Skin of body (tissue), 2 donors: ENCODE data around the gene MMD2. TPM values are rescaled to one million over a fixed set of nuclear protein-coding genes. Genes with fewer than 3 reads are reported as not detected.
"Not testable (repeated sequence)": the region's sequence is repeated elsewhere in the genome, so short reads cannot be mapped to it uniquely, and the experiment has no call there.

Source experiments
- DNase-seq: peaks from one replicate; lab custom pipeline; 2025; lab: John Stamatoyannopoulos, UW
- total RNA-seq: library from RNA; depleted of rRNA; stranded (reverse); fragments of >200 nt; gene quantifications from one replicate; pipeline ENCODE4 v1.2.3, GENCODE V29; 2014

MMD2 gene
- total RNA-seq, 1 donor from 2014 or later, result not detected

DNA sequence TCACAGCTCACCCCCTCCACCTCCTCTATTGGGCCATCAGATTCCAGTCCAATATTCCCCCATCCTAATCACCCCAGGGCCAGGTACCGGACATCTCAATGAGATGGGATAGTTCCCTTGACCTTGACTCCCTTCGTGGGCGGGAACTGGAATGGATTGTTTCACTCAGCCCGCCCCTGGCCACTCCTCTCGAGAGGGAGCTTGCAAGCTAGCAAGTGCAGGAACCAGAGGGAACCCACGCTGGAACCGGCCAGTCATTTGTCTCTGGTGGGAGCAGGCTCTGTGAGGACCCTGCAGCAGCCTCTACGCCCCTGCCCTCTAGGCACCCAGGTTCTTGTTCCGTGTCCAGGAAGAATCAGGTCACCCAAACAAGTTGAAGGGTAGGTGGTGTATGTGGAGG, 64.5 kb downstream of the MMD2 start:
- DNase-seq, result no peak

DNA sequence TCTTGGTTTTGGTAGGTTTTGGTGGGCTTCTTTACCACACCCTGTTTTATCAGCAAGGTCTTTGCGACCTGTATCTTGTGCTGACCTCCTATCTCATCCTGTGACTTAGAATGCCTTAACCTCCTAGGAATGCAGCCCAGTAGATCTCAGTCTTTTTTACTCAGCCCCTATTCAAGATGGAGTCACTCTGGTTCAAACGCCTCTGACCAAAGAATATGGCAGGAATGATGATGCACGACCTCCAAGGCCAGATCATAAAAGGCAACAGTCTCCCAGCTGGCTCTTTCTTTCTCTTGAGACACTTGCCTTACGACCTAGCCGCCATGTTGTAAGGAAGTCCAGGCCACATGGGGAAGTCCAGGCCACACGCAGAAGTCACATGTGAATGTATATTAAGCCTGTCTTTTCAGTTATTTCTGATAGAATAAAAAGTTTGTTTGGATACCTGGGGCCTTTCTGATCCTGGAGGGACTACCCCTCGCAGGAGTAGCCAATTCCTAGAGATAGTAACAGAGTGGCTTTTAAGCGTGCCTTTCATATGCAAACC, 65.0 kb downstream of the MMD2 start:
- DNase-seq, result no peak

DNA sequence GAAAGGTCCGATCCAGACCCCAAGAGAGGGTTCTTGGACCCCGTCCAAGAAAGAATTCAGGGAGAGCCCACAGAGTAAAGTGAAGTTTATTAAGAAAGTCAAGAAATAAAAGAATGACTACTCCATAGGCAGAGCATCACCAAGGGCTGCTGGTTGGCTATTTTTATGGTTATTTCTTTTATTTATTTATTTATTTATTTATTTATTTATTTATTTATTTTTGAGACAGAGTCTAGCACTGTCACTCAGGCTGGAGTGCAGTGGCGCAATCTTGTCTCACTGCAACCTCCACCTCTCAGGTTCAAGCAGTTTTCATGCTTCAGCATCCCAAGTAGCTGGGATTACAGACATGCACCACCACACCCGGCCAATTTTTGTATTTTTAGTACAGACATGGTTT, 65.8 kb downstream of the MMD2 start:
- DNase-seq, result not testable (repeated sequence)

DNA sequence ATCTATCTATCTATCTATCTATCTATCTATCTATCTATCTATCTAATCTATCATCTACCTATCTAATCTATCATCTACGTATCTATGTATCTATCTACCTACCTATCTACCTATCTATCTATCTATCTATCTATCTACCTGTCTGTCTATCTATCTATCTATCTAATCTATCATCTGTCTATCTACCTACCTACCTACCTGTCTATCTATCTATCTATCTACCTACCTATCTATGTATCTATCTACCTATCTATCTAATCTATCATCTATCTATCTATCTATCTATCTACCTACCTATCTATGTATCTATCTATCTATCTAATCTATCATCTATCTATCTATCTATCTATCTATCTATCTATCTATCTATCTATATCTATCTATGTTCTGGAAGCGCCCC, 67.5 kb downstream of the MMD2 start:
- not testable (repeated sequence) for DNase-seq

DNA sequence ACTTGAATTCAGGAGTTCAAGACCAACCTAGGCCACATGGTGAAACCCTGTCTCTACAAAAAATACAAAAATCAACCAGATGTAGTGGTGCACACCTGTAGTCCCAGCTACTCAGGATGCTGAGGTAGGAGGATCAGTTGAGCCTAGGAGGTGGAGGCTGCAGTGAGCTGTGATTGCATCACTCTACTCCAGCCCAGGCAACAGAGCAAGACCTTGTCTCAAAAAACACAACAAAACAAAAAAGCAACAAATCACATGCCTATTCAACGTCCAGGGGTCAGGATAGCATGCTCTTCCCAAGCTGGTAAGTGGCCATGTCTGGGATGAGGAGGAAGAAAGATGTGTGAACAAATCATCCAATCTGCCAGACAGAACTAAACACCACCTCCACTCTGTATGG, 69.3 kb downstream of the MMD2 start:
- no peak for DNase-seq

DNA sequence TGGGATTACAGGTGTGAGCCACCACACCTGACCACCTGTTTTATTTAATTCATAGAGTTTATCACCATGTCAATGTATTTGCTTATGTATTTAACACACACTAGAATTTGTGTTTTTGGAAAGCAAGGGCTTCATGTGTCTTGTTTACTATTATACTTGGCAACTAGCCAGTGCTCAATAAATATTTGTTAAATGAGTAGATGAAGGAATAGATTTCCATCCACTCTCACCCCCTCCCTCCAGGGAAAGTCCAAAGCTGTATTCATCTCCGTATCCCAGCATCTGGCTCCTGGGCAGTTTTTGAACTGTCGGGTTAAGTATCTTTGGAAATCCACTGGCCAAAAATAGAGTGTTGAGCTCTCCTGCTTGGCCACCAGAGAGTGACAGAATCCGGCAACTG, 70.8 kb downstream of the MMD2 start:
- no peak for DNase-seq

DNA sequence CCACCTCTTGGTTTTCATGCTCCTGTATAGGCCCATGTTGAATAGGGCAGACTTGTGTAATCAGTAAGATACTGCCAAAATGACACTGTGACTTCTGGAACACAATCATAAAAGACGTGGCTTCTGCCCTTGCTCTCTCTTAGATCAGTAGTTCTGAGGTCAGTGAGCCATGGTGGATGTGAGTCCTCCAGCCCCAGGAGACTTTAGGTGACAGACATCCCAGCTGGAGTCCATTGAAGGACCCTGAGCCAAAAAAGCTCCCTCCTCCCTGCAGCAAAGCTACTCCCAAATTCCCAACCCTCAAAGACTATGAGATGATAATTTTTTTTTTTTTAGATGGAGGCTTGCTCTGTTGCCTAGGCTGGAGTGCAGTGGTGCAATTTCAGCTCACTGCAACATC, 72.3 kb downstream of the MMD2 start:
- no peak for DNase-seq

DNA sequence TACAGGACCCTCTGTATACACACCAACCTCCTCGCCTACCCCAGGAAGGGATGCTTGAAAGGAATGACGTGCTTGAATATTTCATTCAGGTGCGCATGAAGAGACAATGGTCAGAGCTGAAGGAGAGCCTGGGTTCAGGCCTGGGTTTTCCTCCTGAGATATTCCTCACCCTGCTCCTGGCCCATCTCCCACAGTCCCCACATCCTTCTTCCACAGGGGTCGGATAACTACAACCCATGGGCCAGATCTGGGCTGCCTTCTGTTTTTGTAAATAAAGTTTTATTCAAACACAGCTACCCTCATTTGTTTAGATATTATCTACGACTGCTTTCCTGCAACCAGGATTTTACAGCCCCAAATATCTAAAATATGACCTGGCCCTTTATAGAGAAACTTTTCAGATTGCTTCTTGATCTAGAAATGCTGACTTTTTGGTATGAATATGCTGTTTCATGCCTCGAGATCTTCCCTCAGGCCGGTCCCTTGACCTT, 73.6 kb downstream of the MMD2 start:
- DNase-seq, result no peak

DNA sequence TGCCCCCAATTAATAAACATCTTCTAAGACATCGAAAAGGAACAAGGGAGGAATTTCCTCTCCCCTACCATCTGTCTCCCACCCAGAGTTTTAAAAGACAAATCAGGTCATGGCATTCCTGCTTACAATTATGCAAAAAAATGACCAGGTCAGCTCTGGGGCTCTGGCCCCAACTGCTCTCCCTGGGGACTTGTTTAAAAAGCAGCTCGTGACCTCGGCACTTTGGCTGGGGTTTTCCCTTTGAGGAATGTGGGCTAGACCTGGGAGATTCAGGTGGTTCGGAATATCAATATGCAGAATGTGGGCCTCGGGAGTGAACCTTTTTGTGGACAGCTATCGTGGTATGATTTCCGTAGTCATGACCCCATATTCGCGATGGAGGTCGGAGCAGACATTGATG, 74.8 kb downstream of the MMD2 start:
- DNase-seq, result no peak

DNA sequence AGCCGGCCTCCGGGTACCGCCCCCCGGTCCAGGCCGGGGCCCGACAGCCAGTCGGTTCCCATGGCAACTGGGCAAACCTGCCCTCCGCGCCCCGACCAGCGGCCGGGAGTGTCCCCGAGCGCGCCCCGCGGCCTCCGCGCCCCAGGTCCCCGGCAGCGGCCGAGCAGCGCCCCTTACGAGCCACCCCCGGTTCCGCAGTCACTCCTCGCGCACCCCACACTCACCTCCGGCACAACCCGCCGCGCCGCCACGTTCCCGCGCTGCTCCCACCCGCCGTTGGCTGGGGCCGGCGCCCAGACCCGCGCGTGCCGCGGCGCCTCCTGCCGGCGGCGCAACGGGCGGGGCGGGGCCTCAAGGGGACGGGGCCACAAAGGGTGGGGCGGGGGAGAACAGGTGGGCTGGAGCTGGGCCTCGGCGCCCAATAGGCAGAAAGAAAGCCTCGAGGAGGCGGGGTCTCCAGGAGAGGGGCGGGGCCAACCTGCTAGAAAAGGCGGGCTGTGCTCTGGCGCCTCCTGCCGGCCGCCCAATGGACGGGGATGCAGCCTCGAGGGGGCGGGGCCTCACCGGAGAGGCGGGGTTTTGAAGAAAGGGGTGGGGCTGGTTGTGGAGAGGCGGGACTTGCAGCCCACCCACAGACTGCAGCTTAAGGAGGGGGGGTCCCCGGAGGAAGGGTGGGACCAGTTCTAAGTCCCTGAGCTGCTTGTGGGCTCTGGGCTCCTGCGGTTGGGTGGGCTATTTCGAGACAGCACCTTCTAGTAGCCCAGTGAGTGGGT, 75.4 kb downstream of the MMD2 start, which contains the start of gene RADIL:
Gene RADIL, minus strand, starts transcription at position 345 of the 773 bp plus-strand sequence. CDS start 5,577 bp downstream, outside the sequence.
- peak; percentile 77 for DNase-seq

DNA sequence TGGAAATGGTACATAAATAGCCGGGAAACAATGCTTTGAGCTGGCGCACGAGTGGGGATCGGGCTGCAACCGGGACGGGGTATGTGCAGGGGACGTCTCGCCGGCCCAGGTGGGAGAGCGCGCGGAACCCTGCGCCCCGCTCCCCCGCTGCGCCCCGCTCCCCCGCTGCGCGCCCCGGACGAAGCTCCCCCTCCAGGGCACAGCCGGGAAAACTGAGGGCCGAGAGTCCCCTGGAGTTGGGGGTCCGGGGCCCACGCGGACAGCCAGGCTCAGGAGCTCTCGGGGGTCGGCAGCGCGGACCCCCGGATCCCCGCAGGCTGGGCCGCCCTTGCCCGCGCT, 76.0 kb downstream of the MMD2 start:
- DNase-seq, result no peak

DNA sequence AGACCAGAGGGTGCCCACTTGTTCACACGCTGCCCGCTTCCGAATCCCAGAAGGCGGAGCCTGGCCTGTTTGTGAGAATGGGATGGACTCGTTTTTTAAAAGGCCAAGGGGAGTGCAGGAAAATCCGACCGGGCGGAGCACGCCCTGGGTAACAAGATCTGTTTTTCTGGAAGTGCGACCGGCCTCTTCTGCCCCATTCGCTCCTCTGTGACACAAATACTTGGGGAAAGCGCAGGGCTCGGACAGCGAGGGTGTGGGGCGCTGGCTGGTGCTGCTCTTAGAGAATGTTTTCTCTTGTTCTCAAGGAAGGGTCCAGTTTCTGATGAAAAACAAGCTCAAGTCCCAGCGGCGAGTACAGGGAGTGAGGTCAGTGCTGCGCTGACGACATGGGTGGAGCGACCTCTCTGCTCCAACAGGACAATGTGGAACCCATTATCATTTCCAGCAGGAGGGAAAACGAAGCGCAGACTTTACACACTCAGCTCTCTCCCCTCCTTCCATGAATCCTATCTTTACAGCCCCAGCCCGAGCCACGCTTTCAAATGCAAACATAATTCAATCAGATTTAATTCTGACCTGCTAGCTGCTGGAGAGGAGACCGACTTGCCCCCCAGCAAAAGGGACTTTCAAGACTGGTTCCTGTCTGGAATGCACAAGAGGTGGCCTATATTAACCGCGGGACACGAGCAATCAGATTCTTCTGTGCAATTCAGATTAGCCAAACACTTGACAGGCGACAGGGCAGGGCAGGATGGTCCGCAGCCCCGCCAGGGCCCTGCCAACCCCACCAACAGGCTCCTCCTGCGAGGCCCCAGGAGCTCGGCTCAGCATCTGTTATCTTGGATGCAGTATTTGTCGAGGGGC, 76.6 kb downstream of the MMD2 start:
- DNase-seq, result peak; percentile 87

DNA sequence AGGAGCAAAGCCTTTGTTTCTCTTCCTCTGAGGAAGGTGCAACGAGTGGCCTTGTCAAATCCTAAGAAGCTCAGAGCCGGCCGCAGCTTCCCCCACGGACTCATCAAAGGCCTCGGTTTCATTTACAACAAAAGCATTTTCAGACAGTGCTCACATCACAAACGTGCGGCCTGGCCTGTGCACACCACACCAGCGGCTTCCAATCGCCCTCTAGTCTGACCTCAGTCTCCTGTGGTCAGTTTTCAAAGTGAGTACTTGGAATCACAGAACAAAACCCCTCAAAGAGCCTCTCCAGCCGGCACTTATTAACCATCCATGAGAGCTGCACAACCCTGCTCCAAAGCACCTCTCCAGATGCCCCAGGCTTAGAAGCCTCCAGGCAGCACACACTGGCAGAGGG, 78.8 kb downstream of the MMD2 start:
- DNase-seq, result no peak

DNA sequence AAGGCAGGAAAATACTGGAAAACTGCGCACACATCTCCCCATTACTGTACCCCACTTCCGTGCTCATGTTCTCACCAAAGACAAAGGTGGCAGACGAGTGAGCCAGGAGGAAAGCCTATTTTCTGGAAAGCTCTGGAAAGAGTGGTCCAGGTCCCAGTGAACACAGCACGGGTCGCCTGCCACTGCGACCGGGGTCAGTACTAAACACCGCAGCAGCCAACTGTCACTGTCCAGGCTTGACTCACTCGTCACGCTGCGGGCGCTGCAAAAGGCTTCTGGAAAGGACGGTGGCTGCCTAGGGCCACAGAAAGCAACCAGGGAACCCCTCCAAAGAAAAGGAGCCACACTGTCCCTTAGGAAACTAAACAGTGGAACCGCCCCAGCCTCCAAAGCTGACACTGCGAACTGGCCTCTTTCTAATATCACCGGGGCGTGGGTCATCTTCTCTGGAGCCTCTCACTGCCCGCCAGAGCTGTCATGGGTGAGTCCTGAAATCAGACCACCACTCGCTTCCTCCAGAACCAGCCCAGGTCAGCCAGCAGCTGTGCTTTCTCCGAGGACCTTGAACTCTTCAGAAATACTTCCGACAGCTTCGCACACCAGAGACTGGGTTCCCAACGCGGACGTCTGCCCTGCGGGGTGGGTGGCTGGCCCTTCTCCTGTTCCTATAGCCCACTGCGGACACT, 79.4 kb downstream of the MMD2 start:
- DNase-seq, result no peak

DNA sequence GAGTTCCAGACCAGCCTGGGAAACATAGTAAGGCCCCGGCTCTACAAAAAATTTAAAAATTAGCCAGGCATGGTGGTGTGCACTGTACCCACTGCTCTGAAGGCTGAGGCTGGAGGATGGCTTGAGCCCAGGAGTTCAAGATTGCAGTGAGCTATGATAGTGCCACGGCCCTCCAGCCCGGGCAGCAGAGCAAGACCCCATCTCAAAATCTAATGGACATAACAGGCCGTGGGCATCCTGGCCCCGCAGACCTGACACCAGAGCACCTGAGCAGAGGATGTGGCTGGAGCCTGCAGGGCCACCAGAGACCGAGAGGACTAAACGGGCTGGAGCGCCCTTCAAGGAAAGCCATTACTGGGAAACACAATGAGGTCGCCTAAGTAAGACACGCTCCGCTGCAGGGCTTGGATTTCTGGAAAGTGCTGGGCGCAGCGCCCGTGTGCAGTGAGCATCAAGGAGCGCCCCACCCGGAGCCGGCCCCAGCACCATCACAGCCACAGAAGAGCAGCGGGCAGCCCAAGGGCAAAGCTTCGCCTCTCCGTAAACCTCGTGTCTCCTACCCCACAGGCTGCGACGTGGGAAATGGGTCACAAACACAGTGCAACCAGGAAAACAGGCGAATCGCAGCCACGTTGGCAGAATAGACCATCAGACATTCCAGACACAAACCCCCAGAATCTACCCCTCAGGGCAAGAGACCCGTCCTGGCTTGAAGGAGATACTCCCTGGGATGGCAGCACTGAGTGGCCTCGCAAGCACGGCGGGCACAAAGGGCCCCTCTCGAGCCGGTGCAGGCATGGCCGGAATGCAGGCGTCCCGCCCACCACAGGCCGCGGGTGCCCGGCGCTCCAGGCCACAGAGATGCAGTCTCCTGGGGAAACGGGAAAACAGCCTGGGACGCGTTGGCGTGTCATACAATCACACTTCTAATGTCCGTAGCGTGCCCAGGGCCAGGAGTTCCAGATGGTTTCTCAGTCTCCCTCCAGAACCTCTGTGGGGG, 80.4 kb downstream of the MMD2 start:
- DNase-seq, result no peak

DNA sequence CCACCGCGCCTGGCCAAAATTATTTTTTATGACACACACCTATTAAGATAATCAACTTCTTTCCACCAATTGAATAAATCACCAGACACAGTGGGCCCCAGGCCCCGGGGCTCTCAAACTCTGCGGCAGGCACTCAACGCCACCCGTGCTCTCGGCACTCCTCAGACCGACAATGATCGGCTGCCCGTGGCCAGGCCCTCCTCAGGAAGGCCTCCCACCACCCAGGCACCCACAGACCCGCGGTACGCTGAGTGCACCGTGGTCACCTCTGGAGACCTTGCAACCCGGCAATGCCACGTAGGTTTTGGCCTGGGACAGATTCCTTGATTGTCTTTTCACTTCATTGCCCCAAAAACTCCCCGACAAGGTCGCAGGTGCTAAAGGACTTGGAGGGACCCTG, 82.4 kb downstream of the MMD2 start:
- DNase-seq, result no peak

DNA sequence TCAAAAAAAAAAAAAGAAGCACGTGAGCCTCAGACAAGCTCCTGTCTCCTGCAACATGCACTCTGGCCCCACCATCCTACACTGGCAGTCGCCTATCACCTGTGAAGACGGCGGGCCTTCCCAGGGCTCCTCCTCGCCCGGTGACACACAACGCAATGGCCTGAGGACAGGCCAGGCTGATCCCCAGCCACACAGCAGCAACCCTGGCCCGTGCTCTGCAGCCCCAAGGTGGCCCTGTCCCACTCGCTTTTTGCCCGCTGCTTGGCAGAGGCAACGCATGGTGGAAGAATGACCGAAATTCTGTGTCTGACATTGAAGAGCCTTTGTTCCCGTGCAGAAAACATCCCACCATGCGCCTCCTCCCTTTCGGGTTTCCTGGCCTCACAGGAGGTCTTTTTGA, 83.6 kb downstream of the MMD2 start:
- DNase-seq, result no peak

DNA sequence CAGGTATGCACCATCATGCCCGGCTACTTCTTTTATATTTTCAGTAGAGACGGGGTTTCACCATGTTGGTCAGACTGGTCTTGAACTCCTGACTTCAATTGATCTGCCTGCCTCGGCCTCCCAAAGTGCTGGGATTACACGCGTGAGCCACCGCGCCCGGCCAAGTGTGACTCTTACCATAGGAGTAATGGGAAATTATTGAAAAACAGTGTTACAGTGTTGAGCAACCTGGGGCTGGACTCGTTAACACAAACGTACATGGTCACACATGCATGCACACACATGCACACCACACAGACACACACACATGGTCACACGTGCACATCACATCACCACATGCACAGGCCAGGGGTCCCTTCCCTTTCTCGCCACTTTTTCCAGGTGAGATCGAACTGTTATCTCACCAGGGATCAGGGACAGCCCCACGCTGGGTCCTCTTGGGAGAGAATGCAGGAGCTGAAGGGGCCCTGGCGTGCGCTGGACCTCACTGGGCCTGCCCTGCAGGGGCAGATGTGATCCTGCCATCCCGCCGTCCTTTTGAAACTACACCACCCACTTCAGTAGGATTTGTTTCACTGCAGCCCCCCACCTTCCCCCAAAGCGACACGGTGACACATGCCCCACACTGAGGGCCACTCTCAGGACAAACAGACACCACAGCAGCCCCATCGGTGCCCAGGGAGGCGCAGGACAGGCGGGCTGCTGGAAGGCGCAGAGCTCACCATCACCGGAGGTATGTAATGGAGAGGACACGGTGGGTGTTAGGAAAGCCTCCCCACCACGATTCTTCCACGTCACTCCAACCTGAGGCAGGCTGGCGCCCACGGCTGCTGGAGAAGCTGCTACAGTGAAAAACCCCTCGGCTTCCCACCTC, 85.7 kb downstream of the MMD2 start:
- no peak for DNase-seq

DNA sequence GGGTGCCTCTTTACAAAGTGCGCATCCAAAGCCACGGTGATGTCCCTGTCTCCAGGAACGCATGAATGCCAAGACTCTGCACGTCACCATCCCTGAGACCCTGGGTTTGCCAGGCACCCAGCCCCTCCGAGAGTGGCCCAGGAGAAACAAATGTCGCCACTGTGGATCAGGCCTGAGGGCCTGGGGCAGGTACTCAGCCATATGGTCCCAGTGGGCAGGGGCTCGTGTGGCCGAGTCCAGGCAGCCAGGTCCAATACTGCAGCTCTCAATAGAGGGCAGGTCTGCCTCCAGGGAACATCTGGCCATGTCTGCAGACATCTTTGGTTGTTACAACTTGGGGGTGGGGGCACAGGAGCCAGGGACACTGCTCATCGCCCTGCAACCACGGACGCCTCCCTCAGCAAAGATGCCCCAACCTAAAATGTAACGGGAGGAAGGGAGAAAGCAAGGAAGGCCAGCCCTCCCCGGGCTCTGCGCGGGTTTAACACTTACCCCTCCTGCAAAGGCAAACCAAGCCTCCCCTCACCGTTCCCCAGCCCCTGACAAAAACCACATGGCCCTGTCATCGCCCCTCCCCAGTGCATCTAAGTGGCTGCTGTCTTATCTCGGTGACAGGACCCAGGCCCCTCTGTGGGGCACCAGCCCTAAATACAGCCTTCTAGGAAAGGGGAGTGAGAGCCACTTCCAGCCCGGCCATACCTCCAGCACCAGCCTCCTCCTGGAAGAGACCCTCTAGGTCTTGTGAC, 86.9 kb downstream of the MMD2 start:
- DNase-seq, result no peak
